Sigmoid colon (tissue), 7 donors: ENCODE data around the gene OR52I2. TPM values are rescaled to one million over a fixed set of nuclear protein-coding genes. Genes with fewer than 3 reads are reported as not detected.
A peak's percentile ranks its signal among the peaks of the same experiment; 100 is the strongest.

Source experiments
- DNase-seq: peaks from one replicate; pipeline ENCODE4 v3.0.0-alpha.2; 2019
- H3K27ac ChIP-seq, 4 donors: fragments of 200-600 bp; sonication (generic); one replicate each; pipeline ENCODE4 v1.5.1; 2016 to 2019; ENCODE audit warnings: mild to moderate bottlenecking in 1 of 4
- H3K27me3 ChIP-seq, 3 donors: fragments of 200-600 bp; sonication (generic); one replicate each; pipeline ENCODE4 v1.5.1; 2019; ENCODE audit warnings: mild to moderate bottlenecking in 1 of 3
- H3K36me3 ChIP-seq, 4 donors: fragments of 200-600 bp; sonication (generic); one replicate each; pipeline ENCODE4 v1.5.1; 2016 to 2019
- H3K4me1 ChIP-seq, 4 donors: fragments of 200-600 bp; sonication (generic); one replicate each; pipeline ENCODE4 v1.5.1; 2017 to 2019
- H3K4me3 ChIP-seq, 4 donors: fragments of 200-600 bp; sonication (generic); one replicate each; pipeline ENCODE4 v1.5.1; 2017 to 2019; ENCODE audit warnings: mild to moderate bottlenecking in 2 of 4, moderate library complexity in 1 of 4
- H3K9me3 ChIP-seq, 4 donors: fragments of 200-600 bp in 3 of 4; sonication (generic) in 3 of 4; one replicate each; pipeline versions ENCODE4 v1.5.1 to v1.6.1; 2013 to 2019
- EP300 ChIP-seq, 4 donors: sonication (generic); formaldehyde crosslinking; IDR thresholded peaks; one replicate each; pipeline ENCODE4 v1.6.1; 2017; ENCODE audit warnings: antibody characterized with exemption in 4 of 4
- POLR2A ChIP-seq, 2 donors: fragments of 450-650 bp; IDR thresholded peaks; one replicate each; pipeline ENCODE4 v1.6.1; 2016; ENCODE audit warnings: antibody characterized with exemption in 2 of 2, mild to moderate bottlenecking in 2 of 2, moderate library complexity in 2 of 2
- POLR2AphosphoS5 ChIP-seq, 4 donors: sonication (generic); formaldehyde crosslinking; IDR thresholded peaks; one replicate each; pipeline ENCODE4 v1.6.1; 2017; ENCODE audit warnings: antibody characterized with exemption in 4 of 4
- WGBS, 2 donors: extraction: QIAGEN DNeasy Blood & Tissue Kit; methylation state at CpG; one replicate each; pipeline ENCODE4 v1.1.7; 2013; 5-methylcytosine and 5-hydroxymethylcytosine counted together
- intact Hi-C: fragments of 100-400 bp; cut with DNase I; formaldehyde crosslinking; loops from one replicate; pipeline ENCODE4 v1.15.1; 2023
- polyA plus RNA-seq, 3 donors: library from polyadenylated mRNA; stranded (reverse); fragments of 200-250 nt; gene quantifications; one replicate each; pipeline ENCODE4 v1.2.3, GENCODE V29; 2013
- total RNA-seq, 4 donors: library from RNA; depleted of rRNA; stranded (reverse); fragments of >200 nt; gene quantifications; one replicate each; pipeline ENCODE4 v1.1.0, GENCODE V29; 2016
- TF ChIP-seq, protein P1 (sequence below), 4 experiments: fragments of 450-650 bp in 3 of 4; fragments of 200-600 bp in 1 of 4; IDR thresholded peaks; one replicate each; pipeline ENCODE4 v1.5.1; 2016 to 2019; ENCODE audit warnings: antibody characterized with exemption in 4 of 4, mild to moderate bottlenecking in 3 of 4, moderate library complexity in 2 of 4
- donor health status: healthy with polysubstance abuse.
- donor health status: Bipolar disorder and iron deficiency.
- donor health status: healthy.

The OR52I2 gene
- not detected for total RNA-seq
- polyA plus RNA-seq: not detected

DNA sequence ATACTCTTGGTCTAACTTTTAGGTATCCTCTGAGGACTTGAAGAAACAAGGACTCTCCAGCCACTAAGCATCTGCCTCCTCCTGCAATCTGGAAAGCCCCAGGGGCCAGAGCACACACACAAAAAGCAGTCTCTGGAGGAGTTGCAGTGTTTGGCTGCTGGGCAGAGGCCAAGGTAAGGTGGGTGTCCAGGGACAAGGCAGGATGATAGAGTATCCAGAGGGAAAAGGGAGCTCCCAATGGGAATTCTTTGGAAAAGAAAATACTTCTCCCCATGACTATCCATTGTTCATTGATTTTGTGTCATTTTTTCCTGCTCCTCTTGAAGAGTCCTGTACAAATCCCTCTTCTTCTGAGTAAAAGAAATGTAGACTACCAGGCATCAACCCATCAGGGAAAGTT lies at the start of gene OR52I2:
Gene OR52I2 (plus strand): TSS at position 301 of the 400 bp plus-strand sequence.
- intact Hi-C loops: no loop called here
- Histone ChIP-seq H3K9me3 (no peaks in the 10 kb centered on the region), H3K4me1 (no peaks in the 10 kb centered on the region), H3K36me3 (no peaks in the 10 kb centered on the region), H3K27me3 (no peaks in the 10 kb centered on the region), H3K27ac (no peak within 1 kb of the TSS), H3K4me3 (no peak within 1 kb of the TSS)
- TF ChIP-seq, protein P1, sequence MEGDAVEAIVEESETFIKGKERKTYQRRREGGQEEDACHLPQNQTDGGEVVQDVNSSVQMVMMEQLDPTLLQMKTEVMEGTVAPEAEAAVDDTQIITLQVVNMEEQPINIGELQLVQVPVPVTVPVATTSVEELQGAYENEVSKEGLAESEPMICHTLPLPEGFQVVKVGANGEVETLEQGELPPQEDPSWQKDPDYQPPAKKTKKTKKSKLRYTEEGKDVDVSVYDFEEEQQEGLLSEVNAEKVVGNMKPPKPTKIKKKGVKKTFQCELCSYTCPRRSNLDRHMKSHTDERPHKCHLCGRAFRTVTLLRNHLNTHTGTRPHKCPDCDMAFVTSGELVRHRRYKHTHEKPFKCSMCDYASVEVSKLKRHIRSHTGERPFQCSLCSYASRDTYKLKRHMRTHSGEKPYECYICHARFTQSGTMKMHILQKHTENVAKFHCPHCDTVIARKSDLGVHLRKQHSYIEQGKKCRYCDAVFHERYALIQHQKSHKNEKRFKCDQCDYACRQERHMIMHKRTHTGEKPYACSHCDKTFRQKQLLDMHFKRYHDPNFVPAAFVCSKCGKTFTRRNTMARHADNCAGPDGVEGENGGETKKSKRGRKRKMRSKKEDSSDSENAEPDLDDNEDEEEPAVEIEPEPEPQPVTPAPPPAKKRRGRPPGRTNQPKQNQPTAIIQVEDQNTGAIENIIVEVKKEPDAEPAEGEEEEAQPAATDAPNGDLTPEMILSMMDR (IDR thresholded peaks at IDR 0.05): no peak
- TF ChIP-seq POLR2AphosphoS5 (IDR thresholded peaks at IDR 0.05) (no peak), EP300 (IDR thresholded peaks at IDR 0.05) (no peak), POLR2A (IDR thresholded peaks at IDR 0.05) (no peak)
- DNase-seq: no peak

DNA sequence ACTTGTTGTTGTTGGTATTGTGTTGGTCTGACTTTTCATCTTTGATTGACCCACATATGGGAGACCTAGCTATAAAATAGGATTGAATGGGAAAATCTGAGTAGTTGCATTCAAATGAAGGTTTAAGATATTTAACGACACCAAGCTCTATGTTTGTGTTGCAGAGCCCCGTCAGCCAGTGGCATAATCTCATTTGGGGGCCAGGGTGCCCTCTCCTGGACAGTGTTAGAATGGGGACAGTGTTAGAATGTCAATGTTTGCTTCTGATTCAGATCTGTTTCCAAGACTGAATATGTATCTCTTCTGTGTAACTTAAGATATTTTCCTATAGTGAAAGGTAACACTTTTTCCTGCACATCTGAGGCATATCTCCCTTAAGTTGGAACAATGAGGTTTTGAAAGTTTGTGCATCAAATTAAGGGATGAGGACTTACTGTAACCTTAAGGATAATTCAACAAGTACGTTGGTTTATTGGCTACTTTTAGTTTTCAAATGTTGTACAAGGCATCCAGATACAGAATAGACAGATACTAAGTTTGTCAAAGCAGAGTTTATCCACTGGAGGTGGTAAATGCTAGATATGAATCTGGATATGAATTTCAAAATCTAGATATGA lies 41.8 kb upstream of the OR52I2 start:
- Histone ChIP-seq H3K9me3 (no peaks in the 10 kb centered on the region), H3K27ac (no peak overlapping the region), H3K36me3 (no peaks in the 10 kb centered on the region), H3K27me3 (no peaks in the 10 kb centered on the region), H3K4me1 (no peaks in the 10 kb centered on the region), H3K4me3 (no peak overlapping the region)
- no peak for DNase-seq
- TF ChIP-seq POLR2AphosphoS5 (IDR thresholded peaks at IDR 0.05): no peak
- TF ChIP-seq POLR2A (IDR thresholded peaks at IDR 0.05): no peak
- TF ChIP-seq, protein P1 (IDR thresholded peaks at IDR 0.05): peak in 3 of 4 experiments; percentile 31 to 58 (median 50)
- no peak for TF ChIP-seq EP300 (IDR thresholded peaks at IDR 0.05)
- 19 to 28% methylated on average over 3 of the region's 3 CpGs for WGBS, 2 donors
- intact Hi-C loops: loop anchor here (2.0 kb wide), 1 partner anchor 353 kb away; no protein-coding TSS in a partner anchor

DNA sequence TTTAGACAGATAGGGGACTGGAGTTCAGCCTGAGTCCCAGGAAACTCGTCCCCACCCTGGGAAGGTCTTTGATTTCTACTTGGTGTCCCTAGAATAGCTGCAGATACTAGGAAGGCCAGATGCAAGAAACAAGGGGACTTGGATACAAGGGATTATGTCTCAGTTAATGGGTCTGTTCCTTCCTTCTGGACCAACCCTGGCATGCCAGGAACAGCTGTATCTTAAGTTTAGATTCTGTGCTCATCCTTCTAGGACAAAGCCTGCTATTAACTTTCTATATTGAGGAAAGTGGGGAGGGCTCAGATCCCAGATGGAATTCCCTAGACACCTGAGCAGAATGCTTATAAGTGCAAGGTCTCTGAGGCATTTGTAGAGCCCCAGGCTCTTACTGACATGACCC lies 40.5 kb upstream of the OR52I2 start:
- 27 to 70% methylated on average over 1 of the region's 1 CpG for WGBS, 2 donors
- Histone ChIP-seq H3K9me3 (no peaks in the 10 kb centered on the region), H3K4me1 (no peaks in the 10 kb centered on the region), H3K27me3 (no peaks in the 10 kb centered on the region), H3K4me3 (no peak overlapping the region), H3K27ac (no peak overlapping the region), H3K36me3 (no peaks in the 10 kb centered on the region)
- TF ChIP-seq POLR2AphosphoS5 (IDR thresholded peaks at IDR 0.05) (no peak), EP300 (IDR thresholded peaks at IDR 0.05) (no peak), POLR2A (IDR thresholded peaks at IDR 0.05) (no peak)
- TF ChIP-seq, protein P1 (IDR thresholded peaks at IDR 0.05): no peak
- no peak for DNase-seq
- intact Hi-C loops: no loop called here

DNA sequence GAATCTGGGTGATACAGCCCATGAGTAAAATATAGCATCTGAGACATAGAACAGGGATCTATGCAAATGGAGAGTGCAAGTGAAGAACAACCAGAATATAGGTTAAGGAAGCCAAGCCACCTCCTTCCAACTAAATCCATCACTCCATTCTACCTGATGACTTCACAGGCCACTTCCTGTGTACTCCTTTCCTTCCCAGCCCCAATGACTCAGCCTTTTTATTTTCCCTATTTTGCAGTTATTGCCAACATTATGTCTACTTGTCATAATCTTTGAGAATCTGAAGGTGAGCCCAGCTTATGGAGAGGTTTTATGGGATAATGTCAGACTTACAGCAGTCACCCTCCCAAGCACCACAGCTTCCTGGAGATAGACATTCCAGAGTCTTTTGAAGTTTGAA lies 38.0 kb upstream of the OR52I2 start:
- TF ChIP-seq EP300 (IDR thresholded peaks at IDR 0.05) (no peak), POLR2AphosphoS5 (IDR thresholded peaks at IDR 0.05) (no peak), POLR2A (IDR thresholded peaks at IDR 0.05) (no peak)
- TF ChIP-seq, protein P1 (IDR thresholded peaks at IDR 0.05): no peak
- Histone ChIP-seq H3K27me3 (no peaks in the 10 kb centered on the region), H3K9me3 (no peaks in the 10 kb centered on the region), H3K27ac (no peak overlapping the region), H3K4me1 (no peaks in the 10 kb centered on the region), H3K4me3 (no peak overlapping the region), H3K36me3 (no peaks in the 10 kb centered on the region)
- DNase-seq: no peak
- intact Hi-C loops: no loop called here

DNA sequence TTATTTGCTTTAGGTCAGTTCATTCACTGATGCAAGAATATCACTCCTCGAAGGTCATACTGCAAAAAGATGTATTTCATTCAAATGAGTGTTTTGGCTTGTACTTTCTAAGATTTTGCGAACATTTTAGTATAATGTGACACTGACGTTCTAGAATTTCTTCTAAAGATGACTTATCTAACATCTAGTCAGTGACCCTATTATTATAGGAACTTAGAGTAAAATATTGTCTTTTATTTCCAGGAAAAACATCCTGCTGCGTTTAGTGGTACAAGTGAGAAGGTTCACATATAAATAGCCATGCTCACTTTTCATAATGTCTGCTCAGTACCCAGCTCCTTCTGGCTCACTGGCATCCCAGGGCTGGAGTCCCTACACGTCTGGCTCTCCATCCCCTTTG lies 36.7 kb upstream of the OR52I2 start, which contains the start of gene OR52M1:
Gene OR52M1 (plus strand): TSS at position 301 of the 400 bp plus-strand sequence. CDS start 0 bp downstream, at position 301.
- TF ChIP-seq, protein P1 (IDR thresholded peaks at IDR 0.05): no peak
- TF ChIP-seq EP300 (IDR thresholded peaks at IDR 0.05): no peak
- no peak for TF ChIP-seq POLR2A (IDR thresholded peaks at IDR 0.05)
- no peak for TF ChIP-seq POLR2AphosphoS5 (IDR thresholded peaks at IDR 0.05)
- Histone ChIP-seq H3K36me3 (no peaks in the 10 kb centered on the region), H3K9me3 (no peaks in the 10 kb centered on the region), H3K27me3 (no peaks in the 10 kb centered on the region), H3K27ac (no peak within 1 kb of the TSS), H3K4me3 (no peak within 1 kb of the TSS), H3K4me1 (no peaks in the 10 kb centered on the region)
- intact Hi-C loops: no loop called here
- DNase-seq: no peak
- WGBS, 2 donors: 90 to 92% methylated on average over 5 of the region's 5 CpGs
